ENCODE data around the gene PLCL2. TPM values are rescaled to one million over a fixed set of nuclear protein-coding genes. Genes with fewer than 3 reads are reported as not detected.

The PLCL2 gene
- total RNA-seq, 1 donor from 2014 or later: 1.2 TPM

- no peak for DNase-seq (ENCODE audit: low read depth)
Observed at GRCh38 chr3:17138246-17139039, 253.7 kb downstream of the PLCL2 start.
